HG03097 (cell line): ENCODE results near the gene CMPK1.

Source experiments
- ATAC-seq: cut with Tn5 transposase; IDR thresholded peaks from one replicate; pipeline ENCODE4 v1.9.1; 2021; ENCODE audit not compliant: unreplicated experiment, low FRiP score

The CMPK1 gene

GRCh38 chr1:47417170-47418044 is 83.8 kb downstream of the CMPK1 start:
- ATAC-seq, result no peak

GRCh38 chr1:47418122-47418521 is 84.5 kb downstream of the CMPK1 start:
- ATAC-seq, result no peak

GRCh38 chr1:47418681-47419325 is 85.2 kb downstream of the CMPK1 start:
- no peak for ATAC-seq

GRCh38 chr1:47420547-47420946 is 87.0 kb downstream of the CMPK1 start:
- ATAC-seq, result no peak

- ATAC-seq, result no peak
Observed at GRCh38 chr1:47423872-47424271, 90.3 kb downstream of the CMPK1 start.

- no peak for ATAC-seq
Observed at GRCh38 chr1:47424336-47424982, 90.9 kb downstream of the CMPK1 start.
